Fibroblast of mammary gland (primary cell): ENCODE data around the gene C1QB.
"Not testable (repeated sequence)": the region's sequence is repeated elsewhere in the genome, so short reads cannot be mapped to it uniquely, and the experiment has no call there.

Source experiments
- DNase-seq: peaks from one replicate; pipeline ENCODE4 v3.0.0-alpha.2; 2010; ENCODE audit warnings: low read depth
- H3K4me3 ChIP-seq: 2 replicates; pipeline ENCODE4 v1.5.1; 2011; ENCODE audit warnings: low read depth, mild to moderate bottlenecking, low read length, moderate library complexity; ENCODE audit not compliant: control insufficient read depth
- CTCF ChIP-seq: conservative IDR thresholded peaks from 2 replicates; pipeline ENCODE4 v1.5.1; 2011; ENCODE audit warnings: low read depth, low read length, inconsistent platforms; ENCODE audit not compliant: control insufficient read depth, insufficient read depth

Gene C1QB

GRCh38 chr1:22699681-22700520 is 46.9 kb downstream of the C1QB start:
- no peak for DNase-seq
- H3K4me3 ChIP-seq: no peak overlapping the region
- TF ChIP-seq CTCF: no peak

GRCh38 chr1:22702296-22703085 is 49.5 kb downstream of the C1QB start:
- no peak for DNase-seq
- no peak overlapping the region for H3K4me3 ChIP-seq
- TF ChIP-seq CTCF: no peak

GRCh38 chr1:22704440-22705067 is 51.5 kb downstream of the C1QB start:
- H3K4me3 ChIP-seq: no peak overlapping the region
- peak; percentile 94 for TF ChIP-seq CTCF
- peak; percentile 83 for DNase-seq

GRCh38 chr1:22705586-22705985 is 52.5 kb downstream of the C1QB start:
- H3K4me3 ChIP-seq: no peak overlapping the region
- TF ChIP-seq CTCF: no peak
- no peak for DNase-seq

- not testable (repeated sequence) for H3K4me3 ChIP-seq, DNase-seq
Measured at GRCh38 chr1:22706100-22706499, 53.1 kb downstream of the C1QB start.

- no peak overlapping the region for H3K4me3 ChIP-seq
- no peak for TF ChIP-seq CTCF
- DNase-seq: no peak
Measured at GRCh38 chr1:22708777-22709176, 55.7 kb downstream of the C1QB start.

GRCh38 chr1:22709227-22709626 is 56.2 kb downstream of the C1QB start:
- DNase-seq: no peak
- peak; percentile 35 for TF ChIP-seq CTCF
- no peak overlapping the region for H3K4me3 ChIP-seq
